Measurements from ENCODE around the gene GPR137.
"Not testable (repeated sequence)": the region's sequence is repeated elsewhere in the genome, so short reads cannot be mapped to it uniquely, and the experiment has no call there.

GPR137 gene

DNA sequence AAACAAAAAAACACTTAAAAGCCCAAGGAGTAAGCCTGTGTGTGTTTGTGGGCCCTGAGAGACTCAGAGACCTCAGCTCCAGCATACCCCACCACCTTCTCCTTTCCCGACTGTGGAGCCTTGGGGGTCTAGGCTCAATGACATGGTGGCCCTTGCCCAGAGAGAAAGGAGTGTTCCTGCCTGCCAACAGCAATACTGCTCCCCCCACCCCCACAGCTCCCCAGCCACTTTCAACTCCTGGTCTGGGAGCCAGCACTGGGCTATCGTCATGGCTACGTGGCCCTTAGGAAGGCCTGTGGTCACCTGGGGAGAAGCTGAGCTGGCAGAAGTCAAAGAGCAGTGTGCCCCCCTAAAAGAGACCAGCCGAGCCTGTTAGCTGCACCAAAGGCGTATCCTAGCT lies 41.5 kb upstream of the GPR137 start:
- no peak overlapping the region for H3K4me3 ChIP-seq (ENCODE audit: extremely low read depth, insufficient read depth, low read length, poor library complexity, severe bottlenecking)
- 44 to 100% methylated on average over 2 of the region's 5 CpGs for WGBS, 2 experiments (ENCODE audit: insufficient coverage in 2 of 2)

DNA sequence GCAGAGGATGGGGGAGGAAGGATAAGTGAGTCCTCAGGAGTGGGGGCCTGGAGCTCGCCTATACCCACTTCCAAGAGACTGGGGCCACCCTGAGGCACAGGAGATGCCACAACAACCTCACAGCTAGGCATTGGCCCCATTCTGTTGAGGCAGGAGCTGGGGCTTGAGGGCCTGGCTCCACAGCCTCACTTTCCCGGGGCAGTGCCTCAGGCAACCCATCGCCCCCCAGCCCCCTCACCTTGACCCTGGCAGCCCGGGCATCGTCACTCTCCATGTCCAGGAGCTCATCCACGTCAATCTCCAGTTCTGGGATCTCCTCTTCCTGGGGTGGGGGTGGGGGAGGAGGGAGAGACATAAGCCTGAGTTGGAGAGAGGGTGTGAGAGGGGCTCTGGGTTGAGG lies 40.7 kb upstream of the GPR137 start:
- WGBS, 2 experiments (ENCODE audit: insufficient coverage in 2 of 2), result no CpG with 5 or more reads among the region's 6 CpGs
- Histone ChIP-seq H3K27ac (ENCODE audit: low read depth, low read length, severe bottlenecking) (peak overlapping the region; percentile 3), H3K9me3 (ENCODE audit: control insufficient read depth, low read length) (no peaks in the 10 kb centered on the region), H3K36me3 (ENCODE audit: control insufficient read depth, insufficient read depth, low read length) (peaks cover 22% of the 10 kb centered on the region), H3K4me1 (ENCODE audit: control insufficient read depth, insufficient read depth, low read length, poor library complexity, severe bottlenecking) (peaks cover 43% of the 10 kb centered on the region), H3K4me3 (ENCODE audit: extremely low read depth, insufficient read depth, low read length, poor library complexity, severe bottlenecking) (peak overlapping the region; percentile 89)

More for the DNA sequence above, 41.5 kb upstream of the GPR137 start:
- no peaks in the 10 kb centered on the region for H3K9me3 ChIP-seq (ENCODE audit: control insufficient read depth, low read length)
- peaks cover 22% of the 10 kb centered on the region for H3K36me3 ChIP-seq (ENCODE audit: control insufficient read depth, insufficient read depth, low read length)
- no peak overlapping the region for H3K27ac ChIP-seq (ENCODE audit: low read depth, low read length, severe bottlenecking)
- H3K4me1 ChIP-seq (ENCODE audit: control insufficient read depth, insufficient read depth, low read length, poor library complexity, severe bottlenecking), result peaks cover 39% of the 10 kb centered on the region

DNA sequence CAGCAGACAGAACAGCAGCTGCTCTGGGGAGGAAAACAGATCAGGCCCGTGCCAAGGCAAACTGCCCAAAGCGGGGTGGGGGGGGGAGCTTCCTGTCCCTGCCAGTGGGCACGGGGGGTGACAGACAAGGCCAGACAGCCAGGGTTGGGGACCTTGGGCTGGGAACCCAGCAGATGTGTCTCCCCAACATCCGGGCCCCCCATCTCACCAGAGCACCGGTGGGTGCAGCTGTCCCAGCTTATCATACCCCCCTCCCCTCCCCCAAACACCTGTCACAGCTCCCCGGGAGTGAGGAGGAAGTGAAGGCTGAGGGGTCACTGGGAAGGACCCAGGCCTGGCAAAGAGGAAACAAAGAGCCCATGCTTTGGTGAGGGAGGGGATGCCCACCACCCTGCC lies 40.2 kb upstream of the GPR137 start:
- peak overlapping the region; percentile 89 for H3K4me3 ChIP-seq (ENCODE audit: extremely low read depth, insufficient read depth, low read length, poor library complexity, severe bottlenecking)
- 37 to 39% methylated on average over 3 of the region's 6 CpGs for WGBS, 2 experiments (ENCODE audit: insufficient coverage in 2 of 2)
- H3K4me1 ChIP-seq (ENCODE audit: control insufficient read depth, insufficient read depth, low read length, poor library complexity, severe bottlenecking), result peaks cover 40% of the 10 kb centered on the region
- no peaks in the 10 kb centered on the region for H3K9me3 ChIP-seq (ENCODE audit: control insufficient read depth, low read length)
- peak overlapping the region; percentile 84 for H3K27ac ChIP-seq (ENCODE audit: low read depth, low read length, severe bottlenecking)
- H3K36me3 ChIP-seq (ENCODE audit: control insufficient read depth, insufficient read depth, low read length), result peaks cover 22% of the 10 kb centered on the region

DNA sequence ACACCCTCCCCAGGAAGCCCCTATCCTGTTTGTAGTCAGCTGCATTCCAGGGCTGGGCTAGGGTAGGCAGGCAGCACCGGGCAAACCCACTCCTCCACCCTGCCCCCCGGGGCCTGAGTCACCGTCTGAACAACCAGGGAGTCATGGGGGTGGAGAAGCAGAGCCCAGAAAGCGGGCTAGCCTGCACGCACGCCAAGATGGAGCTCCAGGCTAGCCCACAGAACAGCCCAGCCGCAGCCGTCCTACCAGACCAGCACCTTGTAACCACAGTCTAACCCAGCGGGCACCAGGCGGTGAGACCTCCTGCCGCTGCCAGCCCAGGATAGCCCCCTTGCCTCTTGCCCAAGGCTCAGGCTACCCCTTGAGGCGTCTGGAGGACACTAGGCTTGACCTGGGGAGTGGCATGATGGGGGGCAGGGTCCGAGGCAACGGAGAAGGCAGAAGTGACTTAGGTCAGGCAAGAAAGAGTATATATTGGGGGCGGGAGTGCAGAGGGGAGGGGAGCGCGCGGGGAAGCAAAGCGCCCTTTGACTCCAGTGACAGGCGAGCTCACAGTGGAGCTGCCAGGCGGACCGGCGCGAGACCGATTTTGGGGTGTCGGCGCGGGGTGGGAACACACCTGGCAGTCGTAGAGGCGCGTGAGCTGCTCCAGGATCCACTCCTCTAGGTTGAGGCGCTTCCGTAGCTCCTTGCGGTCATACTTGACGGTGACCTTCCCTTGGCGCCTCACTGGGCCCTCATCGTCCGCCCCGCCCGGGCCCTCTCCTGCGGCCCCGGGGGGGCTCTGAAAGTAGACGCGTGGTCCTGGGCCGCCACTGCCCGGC lies 39.6 kb upstream of the GPR137 start:
- peak overlapping the region; percentile 89 for H3K4me3 ChIP-seq (ENCODE audit: extremely low read depth, insufficient read depth, low read length, poor library complexity, severe bottlenecking)
- 0 to 1% methylated on average over 36 to 44 of the region's 46 CpGs for WGBS, 2 experiments (ENCODE audit: insufficient coverage in 2 of 2)
- peaks cover 42% of the 10 kb centered on the region for H3K4me1 ChIP-seq (ENCODE audit: control insufficient read depth, insufficient read depth, low read length, poor library complexity, severe bottlenecking)
- H3K9me3 ChIP-seq (ENCODE audit: control insufficient read depth, low read length), result no peaks in the 10 kb centered on the region
- peaks cover 22% of the 10 kb centered on the region for H3K36me3 ChIP-seq (ENCODE audit: control insufficient read depth, insufficient read depth, low read length)
- H3K27ac ChIP-seq (ENCODE audit: low read depth, low read length, severe bottlenecking), result peak overlapping the region; percentile 84

DNA sequence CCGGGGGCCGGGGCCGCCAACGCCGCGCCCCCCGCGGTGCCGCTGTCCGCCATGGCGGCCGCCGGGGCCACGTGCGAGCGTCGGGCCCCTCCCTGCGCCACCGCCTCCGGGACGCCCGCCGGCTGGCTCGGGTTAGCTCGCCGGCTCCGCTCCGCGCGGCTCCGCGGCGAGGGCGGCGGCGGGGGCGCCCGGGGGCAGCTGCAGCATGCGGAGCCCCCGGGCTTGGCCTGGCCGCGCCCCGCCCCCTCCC lies 39.1 kb upstream of the GPR137 start:
- H3K27ac ChIP-seq (ENCODE audit: low read depth, low read length, severe bottlenecking); H3K9me3 ChIP-seq (ENCODE audit: control insufficient read depth, low read length): not testable (repeated sequence)
- H3K36me3 ChIP-seq (ENCODE audit: control insufficient read depth, insufficient read depth, low read length), result peaks cover 22% of the 10 kb centered on the region
- H3K4me1 ChIP-seq (ENCODE audit: control insufficient read depth, insufficient read depth, low read length, poor library complexity, severe bottlenecking), result peaks cover 42% of the 10 kb centered on the region
- peak overlapping the region; percentile 89 for H3K4me3 ChIP-seq (ENCODE audit: extremely low read depth, insufficient read depth, low read length, poor library complexity, severe bottlenecking)
- 0% methylated on average over 13 to 25 of the region's 43 CpGs for WGBS, 2 experiments (ENCODE audit: insufficient coverage in 2 of 2)

DNA sequence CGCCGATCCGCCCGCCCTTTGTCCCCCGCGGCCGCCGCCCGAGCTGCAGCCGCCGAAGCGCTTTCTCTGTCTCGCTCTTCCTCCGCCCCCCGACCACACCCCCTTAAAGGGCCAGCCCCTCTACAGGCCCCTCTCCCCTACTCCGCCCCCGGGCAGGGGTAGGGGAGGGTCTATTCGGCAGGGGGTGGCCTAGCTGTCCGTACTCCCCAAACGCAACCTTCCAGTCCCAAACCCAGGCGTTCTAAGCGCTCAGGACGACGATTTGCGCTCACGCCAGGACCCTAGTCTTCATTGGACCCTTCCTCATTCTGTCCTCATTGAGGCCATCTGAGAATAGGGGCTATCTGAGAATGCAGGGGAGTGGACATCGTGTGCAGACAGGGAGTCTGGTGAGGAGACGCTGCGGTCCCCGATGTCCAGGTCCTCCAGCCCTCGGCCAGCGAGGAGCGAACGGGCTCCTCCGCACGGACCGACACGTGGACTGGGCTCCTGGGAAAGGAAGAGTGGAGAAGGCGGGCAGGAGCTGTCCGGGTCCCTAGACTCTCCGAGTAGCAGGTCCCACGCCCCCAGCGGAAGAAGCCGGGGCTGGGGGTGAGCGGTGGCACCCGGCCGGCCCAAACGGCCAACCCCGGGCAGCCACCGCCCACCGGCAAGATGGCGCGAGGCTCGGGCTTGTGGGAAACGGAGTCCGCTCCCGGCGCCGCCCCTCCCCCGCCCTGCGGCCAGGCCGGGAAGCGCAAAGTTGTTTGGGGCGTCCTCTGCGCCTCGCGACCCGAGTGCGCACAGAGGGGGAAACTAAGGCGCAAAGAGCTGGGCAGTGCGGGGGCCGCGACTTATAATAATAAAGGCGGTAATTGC lies 38.5 kb upstream of the GPR137 start, which contains the start of gene PPP1R14B:
Gene PPP1R14B, minus strand, starts transcription at position 73 of the 858 bp plus-strand sequence. CDS start 270 bp downstream, outside the sequence.
- Histone ChIP-seq H3K4me3 (ENCODE audit: extremely low read depth, insufficient read depth, low read length, poor library complexity, severe bottlenecking) (peak within 1 kb of the TSS; percentile 89), H3K27ac (ENCODE audit: low read depth, low read length, severe bottlenecking) (peak within 1 kb of the TSS; percentile 90), H3K4me1 (ENCODE audit: control insufficient read depth, insufficient read depth, low read length, poor library complexity, severe bottlenecking) (peaks cover 44% of the 10 kb centered on the region), H3K9me3 (ENCODE audit: control insufficient read depth, low read length) (no peaks in the 10 kb centered on the region), H3K36me3 (ENCODE audit: control insufficient read depth, insufficient read depth, low read length) (peaks cover 22% of the 10 kb centered on the region)
- WGBS, 2 experiments (ENCODE audit: insufficient coverage in 2 of 2), result 0% methylated on average over 32 to 39 of the region's 74 CpGs

DNA sequence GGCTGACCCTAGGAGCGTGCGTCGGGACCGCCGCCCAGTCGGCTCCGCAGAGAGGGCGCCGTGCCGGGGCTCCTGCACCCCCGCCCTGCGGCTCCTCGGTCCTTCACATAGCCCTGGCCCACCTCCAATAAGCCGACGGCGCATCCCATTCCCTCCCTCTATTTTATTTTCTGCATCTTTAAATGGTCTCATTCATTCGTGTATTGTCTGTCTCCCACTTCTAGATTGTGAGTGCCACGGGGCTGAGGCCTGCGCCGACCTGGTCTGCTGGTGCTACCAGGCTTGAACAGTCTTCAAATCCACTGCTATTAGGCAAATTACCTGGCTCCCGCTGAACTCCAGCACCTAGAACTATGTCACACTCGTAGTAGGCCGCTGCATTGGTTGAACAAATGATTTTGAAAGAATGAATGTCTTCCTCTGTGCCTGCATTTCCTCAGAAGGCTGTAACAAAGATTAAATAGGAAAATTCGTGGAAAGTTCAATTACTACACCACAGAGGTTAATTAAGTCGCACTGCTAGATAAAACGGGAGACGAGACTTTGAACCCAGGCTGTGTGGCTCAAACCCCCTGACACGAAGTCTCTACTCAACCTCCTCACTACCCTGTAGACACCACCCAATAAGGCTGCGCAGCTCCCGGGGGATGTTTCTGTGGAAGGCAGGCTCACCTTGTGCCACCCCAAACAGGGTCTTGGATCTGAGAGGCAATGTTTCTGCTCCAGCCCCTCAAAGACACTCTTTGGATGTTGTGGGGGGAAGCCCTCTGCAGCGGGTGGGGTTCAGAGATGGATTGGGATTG lies 37.7 kb upstream of the GPR137 start:
- H3K36me3 ChIP-seq (ENCODE audit: control insufficient read depth, insufficient read depth, low read length), result peaks cover 21% of the 10 kb centered on the region
- WGBS, 2 experiments (ENCODE audit: insufficient coverage in 2 of 2), result 33 to 34% methylated on average over 26 of the region's 31 CpGs
- peak overlapping the region; percentile 59 for H3K4me3 ChIP-seq (ENCODE audit: extremely low read depth, insufficient read depth, low read length, poor library complexity, severe bottlenecking)
- peak overlapping the region; percentile 90 for H3K27ac ChIP-seq (ENCODE audit: low read depth, low read length, severe bottlenecking)
- H3K9me3 ChIP-seq (ENCODE audit: control insufficient read depth, low read length), result no peaks in the 10 kb centered on the region
- peaks cover 46% of the 10 kb centered on the region for H3K4me1 ChIP-seq (ENCODE audit: control insufficient read depth, insufficient read depth, low read length, poor library complexity, severe bottlenecking)

DNA sequence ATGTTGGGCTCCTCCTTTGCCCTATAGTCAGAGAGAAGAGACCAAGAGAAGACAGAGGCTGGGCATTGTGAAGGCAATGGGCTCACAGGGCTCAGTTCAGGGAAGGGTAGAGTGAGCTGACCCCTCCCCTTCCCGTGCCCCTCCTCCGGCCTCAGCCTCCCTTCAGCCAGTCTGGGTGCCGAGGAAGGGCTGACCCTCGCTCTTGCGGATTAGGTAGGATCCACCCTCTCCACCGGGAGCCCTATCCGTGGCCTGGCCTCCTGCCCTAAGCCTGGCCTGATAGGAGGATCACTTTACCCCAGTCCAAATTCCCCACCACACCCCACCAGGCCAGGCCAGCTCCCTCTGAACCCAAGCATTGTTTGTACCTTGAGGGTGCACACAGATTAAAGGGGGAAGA lies 37.1 kb upstream of the GPR137 start:
- no peaks in the 10 kb centered on the region for H3K9me3 ChIP-seq (ENCODE audit: control insufficient read depth, low read length)
- no peak overlapping the region for H3K27ac ChIP-seq (ENCODE audit: low read depth, low read length, severe bottlenecking)
- peaks cover 41% of the 10 kb centered on the region for H3K4me1 ChIP-seq (ENCODE audit: control insufficient read depth, insufficient read depth, low read length, poor library complexity, severe bottlenecking)
- 46 to 70% methylated on average over 4 to 7 of the region's 7 CpGs for WGBS, 2 experiments (ENCODE audit: insufficient coverage in 2 of 2)
- no peak overlapping the region for H3K4me3 ChIP-seq (ENCODE audit: extremely low read depth, insufficient read depth, low read length, poor library complexity, severe bottlenecking)
- H3K36me3 ChIP-seq (ENCODE audit: control insufficient read depth, insufficient read depth, low read length), result peaks cover 22% of the 10 kb centered on the region

DNA sequence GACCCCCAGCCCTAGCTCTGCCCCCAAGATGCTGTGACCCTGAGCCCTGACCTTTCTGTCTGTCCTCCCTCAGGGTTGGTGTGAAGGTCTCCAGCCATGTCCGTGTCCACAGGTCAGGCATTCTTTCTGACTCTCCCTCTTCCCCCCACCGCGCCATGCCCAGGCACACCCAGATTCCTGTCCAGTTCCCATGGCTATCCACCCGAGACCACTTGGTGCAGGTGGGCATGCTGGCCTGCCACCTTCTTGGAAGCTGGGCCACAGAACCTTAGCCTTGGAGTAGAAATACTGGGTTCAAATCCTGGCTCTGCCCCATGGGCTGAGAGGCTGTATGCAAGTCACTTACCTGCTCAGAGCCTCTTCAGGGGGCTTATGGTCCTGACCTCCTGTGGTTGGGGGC lies 36.6 kb upstream of the GPR137 start:
- no peak overlapping the region for H3K4me3 ChIP-seq (ENCODE audit: extremely low read depth, insufficient read depth, low read length, poor library complexity, severe bottlenecking)
- H3K27ac ChIP-seq (ENCODE audit: low read depth, low read length, severe bottlenecking), result no peak overlapping the region
- peaks cover 36% of the 10 kb centered on the region for H3K4me1 ChIP-seq (ENCODE audit: control insufficient read depth, insufficient read depth, low read length, poor library complexity, severe bottlenecking)
- H3K9me3 ChIP-seq (ENCODE audit: control insufficient read depth, low read length), result no peaks in the 10 kb centered on the region
- 92 to 100% methylated on average over 1 to 4 of the region's 4 CpGs for WGBS, 2 experiments (ENCODE audit: insufficient coverage in 2 of 2)
- H3K36me3 ChIP-seq (ENCODE audit: control insufficient read depth, insufficient read depth, low read length), result peaks cover 18% of the 10 kb centered on the region

DNA sequence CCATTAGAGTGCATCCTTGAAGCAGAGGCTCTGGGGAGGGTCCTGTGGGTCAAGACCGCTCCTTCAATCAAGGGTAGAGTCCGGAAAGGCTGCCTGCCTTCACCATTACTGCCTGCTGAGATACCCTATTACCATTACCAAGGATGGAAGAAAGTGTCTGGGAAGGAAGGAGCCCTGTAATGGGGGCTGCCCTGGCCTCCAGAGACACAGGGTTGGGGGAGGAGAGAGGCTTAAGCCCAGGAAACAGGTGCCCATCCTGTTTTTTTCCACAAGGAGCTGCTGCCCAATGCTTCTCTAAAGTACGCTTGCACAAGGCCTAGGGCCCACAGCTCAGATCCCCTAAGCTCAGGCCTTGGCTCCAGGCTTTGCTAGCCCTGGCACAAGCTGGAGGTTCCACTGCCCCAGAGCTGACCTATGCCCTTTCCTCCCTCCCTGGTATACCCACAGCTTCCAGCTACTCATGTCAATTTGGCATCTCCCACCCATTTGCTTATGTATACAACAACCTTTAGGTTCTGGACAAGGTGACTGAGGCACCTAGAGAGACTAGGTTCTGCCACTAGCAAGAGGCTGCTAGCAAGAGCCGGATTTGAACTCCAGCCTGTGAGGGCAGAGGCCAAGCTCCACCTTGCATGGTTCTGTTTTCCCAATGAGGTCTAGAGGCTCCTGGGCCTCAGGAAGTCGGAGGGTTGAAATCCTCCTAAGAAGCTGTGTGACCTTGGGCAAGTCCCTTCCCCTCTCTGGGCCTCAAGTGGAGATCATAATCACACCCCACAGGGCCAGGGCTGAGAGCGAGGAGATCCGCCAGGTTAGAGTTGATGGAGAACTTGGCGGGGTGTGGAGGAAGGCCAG lies 35.9 kb upstream of the GPR137 start:
- H3K9me3 ChIP-seq (ENCODE audit: control insufficient read depth, low read length), result no peaks in the 10 kb centered on the region
- peaks cover 17% of the 10 kb centered on the region for H3K36me3 ChIP-seq (ENCODE audit: control insufficient read depth, insufficient read depth, low read length)
- no peak overlapping the region for H3K27ac ChIP-seq (ENCODE audit: low read depth, low read length, severe bottlenecking)
- WGBS, 2 experiments (ENCODE audit: insufficient coverage in 2 of 2), result 64 to 87% methylated on average over 6 of the region's 8 CpGs
- no peak overlapping the region for H3K4me3 ChIP-seq (ENCODE audit: extremely low read depth, insufficient read depth, low read length, poor library complexity, severe bottlenecking)
- peaks cover 35% of the 10 kb centered on the region for H3K4me1 ChIP-seq (ENCODE audit: control insufficient read depth, insufficient read depth, low read length, poor library complexity, severe bottlenecking)

All from mesodermal cell (in vitro differentiated cells).